GM20431 (cell line): ENCODE data around the gene LPAR1.
"Not testable (repeated sequence)": the region's sequence is repeated elsewhere in the genome, so short reads cannot be mapped to it uniquely, and the experiment has no call there.

ENCODE experiments used
- in situ Hi-C: fragments of 300-500 bp; cut with MseI, MboI; formaldehyde crosslinking; loops from one replicate; pipeline ENCODE4 v1.15.0; 2020; ENCODE audit warnings: low sequenced_read_pairs; ENCODE audit not compliant: unreplicated experiment

The LPAR1 gene

DNA sequence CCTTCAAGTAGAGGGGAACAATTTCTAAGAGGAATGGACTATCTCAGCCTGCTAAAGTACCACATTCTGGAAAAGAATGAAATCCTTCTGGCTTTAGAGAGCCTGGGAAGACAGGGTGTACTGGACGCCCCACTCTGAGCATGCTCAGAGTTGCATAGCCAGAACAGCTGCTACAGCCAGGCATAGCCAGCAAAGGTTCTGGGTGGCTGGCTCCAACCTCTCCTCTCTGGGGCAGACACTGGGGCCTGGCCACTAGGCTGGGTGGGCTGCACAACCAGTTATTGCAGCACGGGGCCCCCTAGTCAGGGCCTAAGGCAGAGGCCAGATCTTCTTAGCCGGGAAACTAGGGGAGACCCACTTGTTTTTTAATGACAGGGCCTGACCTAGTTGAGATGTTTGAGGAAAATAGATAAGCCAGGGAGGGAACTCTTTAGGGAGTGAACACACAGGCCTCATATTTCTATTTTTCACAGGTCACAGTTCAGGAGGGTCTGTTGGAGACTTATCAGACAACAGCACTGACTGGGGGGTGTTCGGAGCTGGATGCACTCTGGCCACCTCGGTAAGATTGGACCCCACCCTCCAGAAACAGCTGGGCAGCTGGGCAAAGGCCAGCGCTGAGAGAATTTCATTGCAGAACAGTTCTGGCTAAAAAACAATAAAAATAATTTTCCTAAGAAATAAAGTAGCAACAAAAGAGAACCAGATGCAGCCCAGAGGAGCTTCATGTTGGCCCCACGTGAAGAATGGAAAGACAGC, 142.9 kb downstream of the LPAR1 start:
- in situ Hi-C loops = no loop called here

DNA sequence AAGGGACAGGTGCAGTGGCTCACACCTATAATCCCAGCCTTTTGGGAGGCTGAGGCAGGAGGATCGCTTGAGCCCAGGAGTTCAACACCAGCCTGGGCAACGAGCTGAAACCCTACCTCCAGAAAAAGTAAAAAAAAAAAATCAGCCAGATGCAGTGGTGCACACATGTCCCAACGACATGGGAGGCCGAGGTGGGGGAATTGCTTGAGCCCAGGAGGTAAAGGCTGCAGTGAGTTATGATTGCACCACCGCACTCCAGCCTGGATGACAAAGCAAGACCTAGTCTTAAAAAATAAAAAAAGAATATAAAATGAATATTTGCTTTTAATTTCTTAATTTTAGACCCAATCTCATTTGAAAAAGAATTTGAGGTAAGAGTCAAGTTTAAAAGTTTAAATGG, 143.5 kb downstream of the LPAR1 start:
- in situ Hi-C loops = no loop called here

DNA sequence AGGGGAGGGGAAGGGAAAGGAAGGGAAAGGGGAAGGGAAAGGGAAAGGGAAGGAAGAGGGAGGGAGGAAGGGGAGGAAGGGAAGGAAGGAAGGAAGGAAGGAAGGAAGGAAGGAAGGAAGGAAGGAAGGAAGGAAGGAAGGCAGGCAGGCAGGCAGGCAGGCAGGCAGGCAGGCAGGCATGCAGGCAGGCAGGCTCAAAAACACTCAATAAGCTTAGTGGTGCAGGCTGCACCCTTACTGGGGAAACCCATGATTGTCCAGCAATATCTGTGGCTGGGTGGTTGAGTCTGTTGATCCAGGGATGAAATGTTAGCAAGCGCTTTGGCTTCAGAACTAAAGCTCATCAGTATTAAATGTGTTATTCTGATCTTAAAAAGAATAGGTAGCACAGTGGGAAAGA, 145.6 kb downstream of the LPAR1 start:
- in situ Hi-C loops = no loop called here

DNA sequence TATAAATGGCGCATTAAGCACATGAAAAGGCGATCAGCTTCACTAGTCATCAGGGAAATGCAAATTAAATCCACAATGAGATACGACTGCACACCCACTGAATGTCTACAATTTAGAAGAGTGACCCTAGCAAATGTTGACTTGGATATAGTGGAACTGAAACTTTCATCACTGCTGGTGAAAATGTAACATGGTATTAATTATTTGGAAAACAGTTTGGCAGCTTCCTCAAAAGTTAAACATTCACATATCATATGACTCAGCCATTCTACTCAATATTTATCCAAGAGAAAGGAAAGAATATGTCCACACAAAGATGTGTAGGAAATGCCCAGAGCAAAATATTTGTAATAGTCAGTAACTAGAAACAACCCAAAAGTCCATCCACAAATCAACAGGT, 146.5 kb downstream of the LPAR1 start:
- in situ Hi-C loops = no loop called here

DNA sequence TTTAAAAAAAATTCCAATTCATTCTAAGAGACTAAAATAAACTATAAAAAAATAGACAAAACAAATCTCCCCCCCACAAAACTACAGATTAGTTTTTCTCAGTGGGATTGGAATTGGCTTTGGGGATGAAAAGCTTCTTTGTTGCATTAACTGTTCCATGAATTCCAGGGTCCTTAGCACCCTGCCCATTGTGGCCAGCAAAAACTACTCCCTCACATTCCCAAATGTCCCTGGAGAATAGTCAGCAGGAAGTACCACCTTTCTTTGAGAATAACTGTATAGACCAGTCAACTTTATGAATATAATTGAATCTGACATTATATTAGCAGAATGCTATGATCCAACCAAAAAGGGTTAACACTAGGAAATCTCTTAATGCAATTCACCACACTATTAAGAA, 147.9 kb downstream of the LPAR1 start:
- in situ Hi-C loops = no loop called here

DNA sequence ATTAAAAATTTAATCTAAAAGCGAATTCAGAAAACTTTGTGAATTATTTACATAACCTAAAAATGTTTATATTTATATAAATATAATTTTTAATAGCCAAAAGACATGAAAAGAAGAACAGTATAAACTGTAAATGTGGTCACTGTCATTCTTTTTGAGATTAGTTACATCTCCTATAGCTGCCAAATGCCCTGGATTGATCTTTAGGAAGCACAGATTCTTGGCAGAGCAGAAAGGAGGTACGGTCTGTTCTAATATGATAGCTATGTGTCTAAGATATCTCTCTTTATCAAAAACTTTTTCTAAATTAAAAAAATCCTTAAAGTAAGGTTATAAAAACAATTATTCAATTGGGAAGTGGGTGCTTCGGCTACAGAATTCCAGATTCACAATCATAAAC, 151.0 kb downstream of the LPAR1 start:
- in situ Hi-C loops = no loop called here

DNA sequence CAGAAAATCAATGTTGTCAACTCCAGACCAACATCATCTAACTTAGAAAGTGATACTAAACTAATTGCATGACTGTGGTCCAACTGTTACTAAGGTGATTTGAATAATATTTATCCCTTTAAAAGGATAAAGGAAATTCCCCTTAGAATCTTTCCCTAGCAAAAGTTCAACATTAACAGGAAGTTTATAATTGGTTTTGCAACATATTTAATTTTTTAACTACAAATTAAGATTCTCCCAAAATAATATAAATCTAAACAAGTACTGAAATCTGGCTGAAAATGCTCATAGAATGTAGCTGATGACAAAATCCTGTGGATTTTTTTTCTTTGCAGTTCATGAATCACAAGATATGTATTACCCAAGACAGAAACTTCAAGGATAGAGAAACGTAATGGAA, 151.4 kb downstream of the LPAR1 start:
- in situ Hi-C loops = no loop called here

DNA sequence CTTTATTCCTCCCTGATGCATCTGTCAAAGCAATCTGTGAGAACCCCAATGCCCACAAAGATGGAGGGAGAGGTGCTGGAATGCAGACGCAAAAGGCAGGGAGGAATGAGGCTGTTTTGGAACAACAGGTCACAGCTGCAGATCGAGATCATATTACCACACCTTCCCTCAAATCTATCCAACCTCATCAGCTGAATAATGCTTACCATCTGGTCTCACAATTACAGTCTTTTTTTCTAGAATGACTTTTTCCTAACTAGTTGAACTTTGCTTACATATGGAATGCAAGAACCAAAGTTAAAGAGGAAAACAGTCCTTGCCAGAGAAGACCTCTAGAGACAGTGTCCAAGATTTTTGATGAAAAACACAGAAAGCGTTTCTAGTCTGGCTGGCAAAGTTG, 158.1 kb downstream of the LPAR1 start:
- in situ Hi-C loops = no loop called here

DNA sequence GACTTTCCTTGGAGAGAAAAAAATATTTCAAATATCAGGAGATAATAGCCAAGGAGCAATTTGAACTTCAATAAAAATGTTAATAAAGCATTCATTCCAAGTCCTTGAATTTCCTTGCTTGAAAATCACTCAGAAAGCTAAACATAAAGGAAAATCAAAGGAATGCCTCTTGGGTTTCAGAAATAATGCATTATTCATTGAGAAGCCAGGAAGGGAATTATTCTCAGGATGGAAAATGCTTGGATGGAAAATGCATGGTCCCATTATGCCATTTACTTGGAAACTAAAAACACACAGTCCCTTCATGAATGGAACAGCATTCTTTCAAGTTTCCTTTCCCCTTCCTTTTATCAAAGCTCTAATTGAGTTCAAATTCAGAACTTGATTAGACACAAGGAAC, 160.9 kb downstream of the LPAR1 start:
- in situ Hi-C loops = no loop called here

DNA sequence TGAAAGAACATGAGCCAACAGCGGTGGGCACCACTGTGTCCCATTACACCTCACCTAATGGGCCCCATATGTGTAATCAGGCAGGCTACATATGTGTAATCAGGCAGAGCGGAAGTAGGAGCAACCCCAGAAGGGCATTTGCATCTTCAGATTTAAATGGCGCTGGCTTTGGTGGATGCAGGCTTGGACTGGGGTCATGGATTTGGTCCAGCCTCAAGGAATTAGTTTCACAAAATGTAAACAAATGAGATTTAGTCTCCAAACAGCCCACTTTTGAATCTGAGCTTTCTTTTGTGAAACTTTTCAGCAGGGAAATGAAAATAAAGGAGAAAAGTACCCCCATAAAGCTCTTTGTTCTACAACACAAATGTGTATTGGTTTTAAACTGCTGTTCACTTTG, 161.3 kb downstream of the LPAR1 start:
- in situ Hi-C loops = no loop called here

DNA sequence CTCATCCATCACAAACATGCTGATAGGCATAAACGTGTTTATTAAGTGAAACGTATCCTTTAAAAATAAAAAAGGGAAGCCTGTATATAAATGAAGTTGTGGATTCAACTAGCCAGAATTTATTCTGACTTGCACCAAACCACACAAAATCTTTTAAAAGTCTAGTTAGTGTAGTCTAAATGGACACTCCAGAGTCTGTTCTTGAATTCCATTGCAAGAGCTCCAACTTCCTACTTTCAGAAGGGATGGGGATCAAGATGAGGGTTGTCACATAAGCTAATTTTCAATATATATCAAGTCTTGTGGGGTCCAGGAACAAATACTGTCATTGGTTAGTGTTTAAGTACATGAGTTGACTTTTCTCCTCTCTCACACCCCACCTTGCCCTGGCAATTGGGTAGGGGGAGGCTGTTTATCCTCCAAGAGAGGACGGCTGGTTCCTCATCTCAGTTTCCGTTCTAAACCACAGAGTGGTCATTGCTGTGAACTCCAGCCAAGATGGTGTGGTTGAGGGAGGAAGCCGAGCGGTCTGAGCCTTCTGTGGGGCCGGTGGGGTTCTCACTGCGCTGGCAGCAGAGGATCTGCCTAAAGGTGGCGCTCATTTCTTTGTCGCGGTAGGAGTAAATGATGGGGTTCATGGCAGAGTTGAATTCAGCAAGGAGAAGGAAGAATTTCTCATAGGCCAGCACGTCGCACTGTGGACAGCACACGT, 163.2 kb downstream of the LPAR1 start:
- in situ Hi-C loops = no loop called here

DNA sequence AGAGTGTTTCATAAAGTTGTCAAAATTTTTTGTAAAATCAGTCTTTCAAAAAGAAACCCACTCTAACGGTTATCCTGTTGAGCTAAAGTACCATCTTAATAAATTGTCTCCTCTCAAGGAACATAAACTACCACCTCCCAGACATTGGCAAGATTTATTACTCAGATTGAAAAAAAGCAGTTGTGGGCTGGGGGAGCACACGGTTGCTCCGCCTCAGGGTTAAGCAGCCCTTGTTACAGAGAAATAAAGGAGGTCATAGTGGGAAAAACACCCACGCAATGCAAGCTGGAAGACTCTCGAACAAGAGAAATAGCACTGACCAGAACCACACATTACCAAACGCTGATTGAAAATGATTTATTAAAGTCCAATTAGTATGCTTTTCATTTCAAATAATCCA, 165.3 kb downstream of the LPAR1 start:
- in situ Hi-C loops = no loop called here

DNA sequence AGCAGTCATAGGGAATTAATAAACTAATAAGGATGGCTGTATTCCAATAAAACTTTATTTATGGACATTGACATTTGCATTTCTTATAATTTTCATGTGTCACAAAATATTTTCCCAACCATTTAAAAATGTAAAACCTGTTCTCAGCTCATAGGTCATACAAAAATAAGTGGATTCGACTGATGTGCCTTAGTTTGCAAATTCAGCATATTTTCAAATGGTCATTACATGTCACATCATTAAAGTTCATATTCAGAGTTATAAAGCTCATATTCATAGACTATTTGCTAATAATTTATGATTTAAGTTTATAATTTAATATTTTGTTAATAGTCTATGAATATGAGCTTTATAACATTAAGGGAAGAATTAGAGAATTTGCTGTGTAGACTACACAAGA, 166.5 kb downstream of the LPAR1 start:
- in situ Hi-C loops = no loop called here

DNA sequence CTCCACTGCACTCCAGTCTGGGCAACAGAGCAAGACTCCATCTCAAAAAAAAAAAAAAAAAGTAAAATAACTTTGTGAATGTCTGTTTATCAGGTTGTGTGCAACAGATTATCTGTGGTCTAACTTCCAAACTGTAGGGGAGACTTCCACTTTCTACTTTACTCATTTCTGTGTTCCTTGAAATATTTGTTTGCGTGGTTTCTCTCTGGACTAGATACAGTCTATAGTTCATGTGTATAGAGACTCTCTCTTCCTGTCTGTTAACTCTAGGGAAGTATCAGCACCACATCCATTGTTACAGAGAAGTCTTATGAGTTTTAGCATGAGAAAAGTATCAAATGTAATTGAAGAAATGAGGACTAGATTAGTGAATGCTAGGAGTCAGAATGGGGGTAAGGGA, 168.3 kb downstream of the LPAR1 start:
- in situ Hi-C loops = no loop called here

DNA sequence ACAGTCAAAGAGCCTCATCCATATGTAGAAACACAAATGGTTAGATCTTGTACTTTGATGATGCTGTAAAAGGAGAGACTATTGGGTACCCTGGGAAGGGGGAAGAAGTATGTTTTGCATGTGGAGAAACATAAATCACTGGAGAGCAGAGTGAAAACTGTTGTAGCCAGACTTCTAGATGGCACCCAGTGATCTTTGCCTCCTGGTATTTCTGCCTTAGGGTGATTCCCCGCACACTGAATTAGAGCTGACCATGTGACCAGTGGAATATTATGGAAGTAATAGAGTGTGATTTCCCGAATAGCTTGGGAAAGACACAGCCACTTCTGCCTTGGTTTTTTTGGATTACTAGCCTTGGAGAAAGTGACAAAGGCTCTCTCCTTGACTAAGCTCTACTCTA, 174.3 kb downstream of the LPAR1 start:
- in situ Hi-C loops = no loop called here

DNA sequence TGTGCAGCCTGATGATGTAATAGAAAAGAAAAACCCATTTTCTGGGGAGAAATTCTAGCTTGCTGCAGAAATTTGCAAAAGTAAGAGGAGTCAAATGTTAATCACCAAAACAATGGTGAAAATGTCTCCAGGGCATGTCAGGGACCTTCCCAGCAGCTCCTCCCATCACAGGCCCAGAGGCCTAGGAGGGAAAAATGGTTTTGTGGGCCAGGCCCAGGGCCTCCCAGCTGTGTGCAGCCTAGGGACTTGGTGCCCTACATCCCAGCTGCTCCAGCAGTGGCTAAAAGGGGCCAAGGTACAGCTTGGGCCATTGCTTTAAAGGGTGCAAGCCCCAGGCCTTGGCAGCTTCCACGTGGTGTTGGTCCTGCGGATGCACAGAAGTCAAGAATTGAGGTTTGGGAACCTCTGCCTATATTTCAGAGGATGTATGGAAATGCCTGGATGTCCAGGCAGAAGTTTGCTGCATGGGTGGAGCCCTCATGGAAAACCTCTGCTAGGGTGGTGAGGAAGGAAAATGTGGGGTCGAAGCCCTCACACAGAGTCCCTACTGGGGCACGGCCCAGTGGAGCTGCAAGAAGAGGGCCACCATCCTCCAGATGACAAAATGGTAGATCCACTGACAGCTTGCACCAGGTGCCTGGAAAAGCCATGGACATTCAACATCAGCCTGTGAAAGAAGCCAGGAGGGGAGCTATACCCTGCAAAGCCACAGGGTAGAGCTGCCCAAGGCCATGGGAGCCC, 176.7 kb downstream of the LPAR1 start:
- in situ Hi-C loops = not testable (repeated sequence)

DNA sequence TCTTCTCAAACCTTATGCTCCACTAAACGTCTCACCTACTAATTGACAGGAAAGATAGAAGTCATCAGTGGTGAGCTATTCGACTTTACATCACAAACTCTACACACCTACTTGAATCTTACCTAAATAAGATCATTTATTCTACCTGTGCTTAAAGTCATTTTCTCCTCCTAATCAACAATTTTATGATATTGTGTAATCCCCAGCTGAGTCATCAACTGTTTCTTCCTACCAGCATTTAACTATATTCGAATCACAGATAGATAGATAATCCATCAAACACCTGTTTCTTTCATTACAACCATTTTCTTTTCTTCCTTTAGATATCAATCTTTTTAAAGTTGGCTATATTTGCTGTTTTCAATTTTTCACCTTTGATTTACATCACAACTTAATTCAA, 181.5 kb downstream of the LPAR1 start:
- in situ Hi-C loops = no loop called here

DNA sequence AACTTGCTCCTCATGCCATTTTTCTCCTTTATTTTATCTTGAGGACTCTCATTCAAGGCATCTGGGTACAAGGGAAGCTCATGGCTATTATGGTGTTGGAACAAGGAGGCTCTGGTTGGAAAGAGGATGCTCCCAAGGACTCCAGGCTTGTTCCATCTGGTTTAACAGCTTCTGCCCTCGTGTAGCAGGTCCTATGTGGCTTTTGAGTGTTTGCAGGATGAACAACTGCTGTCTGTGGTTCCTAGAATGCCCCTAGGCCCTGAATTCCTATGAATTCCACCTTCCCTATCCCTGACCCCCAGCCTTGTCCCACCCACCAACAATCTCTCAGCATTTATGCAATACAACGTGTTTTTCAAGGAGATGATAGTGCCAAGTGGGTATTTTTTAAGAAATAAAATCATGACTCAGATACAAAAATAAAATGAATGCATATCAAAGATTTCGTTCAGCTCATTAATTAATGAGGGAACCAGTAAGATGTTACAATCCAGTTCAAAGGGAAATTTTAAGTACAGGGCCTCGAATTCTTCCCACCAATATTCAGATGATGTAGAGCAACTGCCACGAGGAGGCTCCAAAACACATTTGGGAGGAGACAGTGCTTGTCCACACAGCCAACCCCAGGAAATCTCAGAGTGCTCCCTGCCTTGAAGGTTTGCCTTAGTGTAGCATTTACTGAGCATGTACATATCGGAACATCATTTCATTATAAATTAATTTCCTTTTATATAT, 187.7 kb downstream of the LPAR1 start:
- in situ Hi-C loops = no loop called here

DNA sequence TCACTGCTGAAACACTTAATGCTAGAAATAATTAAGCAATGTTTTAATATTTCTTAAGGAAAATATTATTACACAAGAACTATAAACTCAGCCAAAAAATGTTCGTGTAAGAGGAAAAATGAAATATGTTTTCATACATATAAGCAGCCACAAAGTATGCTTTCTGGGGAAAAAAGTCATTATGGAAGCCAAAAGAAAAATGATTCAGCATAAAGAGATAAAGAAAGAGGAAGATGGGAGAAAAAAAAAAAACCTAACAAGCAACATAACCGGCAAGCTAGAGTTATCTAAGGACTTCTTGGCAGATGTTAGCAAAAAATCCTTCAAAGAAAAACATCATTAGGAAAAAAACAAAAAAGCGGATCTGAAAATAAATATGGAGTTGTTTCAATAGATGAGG, 190.6 kb downstream of the LPAR1 start:
- in situ Hi-C loops = no loop called here

DNA sequence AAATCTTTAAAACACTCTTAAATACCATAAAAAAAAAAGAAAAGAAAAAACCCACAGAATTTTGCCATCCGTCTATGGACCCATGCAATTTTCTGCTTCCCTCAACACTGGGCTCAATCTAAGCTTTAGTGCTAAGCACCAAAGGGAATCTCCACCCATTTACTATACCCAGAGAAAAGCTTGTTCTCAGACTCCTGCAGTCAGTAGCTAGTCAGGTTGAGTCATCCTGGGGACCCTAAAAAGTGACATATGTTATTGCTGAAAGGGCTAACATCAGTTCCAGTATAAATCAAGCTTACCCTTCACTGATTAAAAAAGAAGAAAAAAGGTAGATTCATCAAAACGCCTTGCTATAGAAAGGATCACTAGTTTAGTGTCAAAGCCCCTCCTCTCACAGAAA, 192.1 kb downstream of the LPAR1 start:
- in situ Hi-C loops = no loop called here

DNA sequence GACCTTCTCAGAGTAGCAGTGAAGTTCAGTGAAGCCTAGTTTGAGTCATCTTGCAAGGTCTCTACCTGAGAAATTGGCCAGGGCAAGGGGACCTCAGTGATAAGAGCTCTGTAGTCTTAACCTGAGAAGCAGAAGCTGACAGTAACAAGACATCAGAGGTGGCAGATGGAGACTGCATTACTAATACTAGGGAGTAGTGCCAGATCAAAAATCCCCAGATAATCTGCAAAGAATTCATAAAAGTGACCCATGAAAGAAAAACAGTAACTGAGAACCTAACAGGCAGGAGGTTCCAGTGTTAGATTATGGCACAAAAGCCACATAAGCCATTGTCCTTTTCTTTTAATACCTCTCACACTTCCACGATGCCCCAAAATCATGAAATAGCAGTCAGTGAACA, 194.1 kb downstream of the LPAR1 start:
- in situ Hi-C loops = no loop called here
